Thyroid gland (tissue), 4 donors: ENCODE measurements around the gene IKZF2. TPM values are rescaled to one million over a fixed set of nuclear protein-coding genes. Genes with fewer than 3 reads are reported as not detected.

Experiments used
- DNase-seq, 2 donors: peaks; one replicate each; pipeline ENCODE4 v3.0.0-alpha.2; 2019
- H3K27ac ChIP-seq, 3 donors: fragments of 200-600 bp; sonication (generic); 1 replicate in 2 of 3; 2 replicates in 1 of 3; pipeline ENCODE4 v1.5.1; 2016 to 2019; ENCODE audit warnings: mild to moderate bottlenecking in 1 of 3, moderate library complexity in 1 of 3
- H3K27me3 ChIP-seq: fragments of 200-600 bp; sonication (generic); one replicate; pipeline ENCODE4 v1.5.1; 2019
- H3K36me3 ChIP-seq, 2 donors: fragments of 200-600 bp; sonication (generic); one replicate each; pipeline ENCODE4 v1.5.1; 2016 to 2019
- H3K4me1 ChIP-seq, 2 donors: fragments of 200-600 bp; sonication (generic); one replicate each; pipeline ENCODE4 v1.5.1; 2017 to 2019
- H3K4me3 ChIP-seq, 3 donors: fragments of 200-600 bp; sonication (generic); replicated peaks in 1 of 3; 1 replicate in 2 of 3; 2 replicates in 1 of 3; pipeline ENCODE4 v1.5.1; 2016; ENCODE audit warnings: mild to moderate bottlenecking in 1 of 3
- H3K9me3 ChIP-seq: fragments of 200-600 bp; sonication (generic); one replicate; pipeline ENCODE4 v1.5.1; 2017
- POLR2A ChIP-seq, 2 donors: fragments of 450-650 bp; IDR thresholded peaks; one replicate each; pipeline ENCODE4 v1.6.1; 2017; ENCODE audit warnings: antibody characterized with exemption in 2 of 2, mild to moderate bottlenecking in 2 of 2, moderate library complexity in 1 of 2
- WGBS, 2 donors: methylation state at CpG; one replicate each; pipeline ENCODE4 v1.1.5; 2017; 5-methylcytosine and 5-hydroxymethylcytosine counted together
- intact Hi-C: fragments of 100-400 bp; cut with DNase I; formaldehyde crosslinking; loops from one replicate; pipeline ENCODE4 v1.15.1; 2023
- total RNA-seq, 4 donors: library from RNA; depleted of rRNA; stranded (reverse); fragments of >200 nt; gene quantifications; one replicate each; pipeline ENCODE4 v1.2.3, GENCODE V29; 2016
- TF ChIP-seq, protein P1 (sequence below), 6 experiments: fragments of 200-600 bp in 3 of 6; fragments of 450-650 bp in 3 of 6; sonication (generic) in 3 of 6; IDR thresholded peaks; one replicate each; pipeline ENCODE4 v1.5.1; 2016 to 2019; ENCODE audit warnings: antibody characterized with exemption in 6 of 6, mild to moderate bottlenecking in 2 of 6, inconsistent platforms in 1 of 6, moderate library complexity in 1 of 6

IKZF2 gene
- total RNA-seq, 4 donors from 2014 or later = 25.3 to 84.8 (median 47.2) TPM

GRCh38 chr2:213175673-213176247 lies 24.3 kb upstream of the IKZF2 start:
- WGBS, 2 donors = 80 to 88% methylated on average over 1 of the region's 1 CpG
- intact Hi-C loops = no loop called here
- no peak for DNase-seq

DNA sequence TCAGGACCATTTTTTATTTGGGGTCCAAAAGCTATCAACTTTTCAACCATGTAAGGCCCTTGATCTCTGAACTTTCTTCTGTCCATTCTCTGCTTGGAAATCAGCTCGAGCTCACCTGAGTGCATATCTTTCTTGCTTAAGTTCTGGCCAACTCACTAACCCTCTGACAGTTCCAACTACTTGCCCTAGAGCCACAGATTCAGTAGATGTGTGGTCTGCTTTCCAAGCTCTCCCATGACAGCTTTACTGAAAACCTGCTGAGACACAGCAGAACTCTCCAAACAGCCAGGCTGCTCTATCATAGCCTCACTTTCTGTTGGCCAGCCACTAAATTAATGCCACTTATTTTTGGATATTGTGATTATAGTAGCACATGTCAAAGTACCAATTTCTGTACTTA lies 21.2 kb upstream of the IKZF2 start:
- no peaks in the 10 kb centered on the region for H3K9me3 ChIP-seq
- no peaks in the 10 kb centered on the region for H3K27me3 ChIP-seq
- H3K4me1 ChIP-seq = no peaks in the 10 kb centered on the region
- no peaks in the 10 kb centered on the region for H3K36me3 ChIP-seq
- 57 to 68% methylated on average over 1 of the region's 1 CpG for WGBS, 2 donors
- intact Hi-C loops = no loop called here
- no peak for DNase-seq
- TF ChIP-seq, protein P1, sequence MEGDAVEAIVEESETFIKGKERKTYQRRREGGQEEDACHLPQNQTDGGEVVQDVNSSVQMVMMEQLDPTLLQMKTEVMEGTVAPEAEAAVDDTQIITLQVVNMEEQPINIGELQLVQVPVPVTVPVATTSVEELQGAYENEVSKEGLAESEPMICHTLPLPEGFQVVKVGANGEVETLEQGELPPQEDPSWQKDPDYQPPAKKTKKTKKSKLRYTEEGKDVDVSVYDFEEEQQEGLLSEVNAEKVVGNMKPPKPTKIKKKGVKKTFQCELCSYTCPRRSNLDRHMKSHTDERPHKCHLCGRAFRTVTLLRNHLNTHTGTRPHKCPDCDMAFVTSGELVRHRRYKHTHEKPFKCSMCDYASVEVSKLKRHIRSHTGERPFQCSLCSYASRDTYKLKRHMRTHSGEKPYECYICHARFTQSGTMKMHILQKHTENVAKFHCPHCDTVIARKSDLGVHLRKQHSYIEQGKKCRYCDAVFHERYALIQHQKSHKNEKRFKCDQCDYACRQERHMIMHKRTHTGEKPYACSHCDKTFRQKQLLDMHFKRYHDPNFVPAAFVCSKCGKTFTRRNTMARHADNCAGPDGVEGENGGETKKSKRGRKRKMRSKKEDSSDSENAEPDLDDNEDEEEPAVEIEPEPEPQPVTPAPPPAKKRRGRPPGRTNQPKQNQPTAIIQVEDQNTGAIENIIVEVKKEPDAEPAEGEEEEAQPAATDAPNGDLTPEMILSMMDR (IDR thresholded peaks at IDR 0.05) = no peak
- no peak for TF ChIP-seq POLR2A (IDR thresholded peaks at IDR 0.05)
- no peak overlapping the region for H3K27ac ChIP-seq
- H3K4me3 ChIP-seq = no peak overlapping the region

More at GRCh38 chr2:213175673-213176247, 24.3 kb upstream of the IKZF2 start:
- Histone ChIP-seq H3K4me3 (no peak overlapping the region), H3K36me3 (no peaks in the 10 kb centered on the region), H3K27me3 (no peaks in the 10 kb centered on the region), H3K9me3 (no peaks in the 10 kb centered on the region), H3K4me1 (no peaks in the 10 kb centered on the region), H3K27ac (no peak overlapping the region)
- TF ChIP-seq POLR2A (IDR thresholded peaks at IDR 0.05) = no peak
- TF ChIP-seq, protein P1 (IDR thresholded peaks at IDR 0.05) = no peak

DNA sequence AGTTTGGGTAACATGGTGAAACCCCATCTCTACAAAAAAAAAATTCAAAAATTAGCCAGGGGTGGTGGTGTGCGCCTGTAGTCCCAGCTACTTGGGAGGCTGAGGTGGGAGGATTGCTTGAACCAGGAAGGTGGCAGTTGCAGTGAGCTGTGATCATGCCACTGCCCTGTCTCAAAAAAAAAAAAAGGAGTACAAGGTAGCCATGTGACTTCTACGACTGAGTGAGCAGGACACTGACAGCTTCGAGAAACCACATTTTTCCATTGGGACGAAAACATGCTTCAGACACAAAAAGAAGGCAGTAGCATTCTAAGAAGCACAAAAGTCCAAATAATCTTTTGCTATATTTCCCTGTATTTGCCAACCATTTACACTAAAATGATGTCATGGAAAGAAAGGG lies 19.7 kb upstream of the IKZF2 start:
- WGBS, 2 donors = 83 to 89% methylated on average over 4 of the region's 4 CpGs
- no peaks in the 10 kb centered on the region for H3K9me3 ChIP-seq
- H3K36me3 ChIP-seq = no peaks in the 10 kb centered on the region
- H3K4me1 ChIP-seq = no peaks in the 10 kb centered on the region
- DNase-seq = no peak
- intact Hi-C loops = no loop called here
- H3K4me3 ChIP-seq = no peak overlapping the region
- no peak for TF ChIP-seq POLR2A (IDR thresholded peaks at IDR 0.05)
- TF ChIP-seq, protein P1 (IDR thresholded peaks at IDR 0.05) = no peak
- H3K27ac ChIP-seq = no peak overlapping the region
- no peaks in the 10 kb centered on the region for H3K27me3 ChIP-seq

DNA sequence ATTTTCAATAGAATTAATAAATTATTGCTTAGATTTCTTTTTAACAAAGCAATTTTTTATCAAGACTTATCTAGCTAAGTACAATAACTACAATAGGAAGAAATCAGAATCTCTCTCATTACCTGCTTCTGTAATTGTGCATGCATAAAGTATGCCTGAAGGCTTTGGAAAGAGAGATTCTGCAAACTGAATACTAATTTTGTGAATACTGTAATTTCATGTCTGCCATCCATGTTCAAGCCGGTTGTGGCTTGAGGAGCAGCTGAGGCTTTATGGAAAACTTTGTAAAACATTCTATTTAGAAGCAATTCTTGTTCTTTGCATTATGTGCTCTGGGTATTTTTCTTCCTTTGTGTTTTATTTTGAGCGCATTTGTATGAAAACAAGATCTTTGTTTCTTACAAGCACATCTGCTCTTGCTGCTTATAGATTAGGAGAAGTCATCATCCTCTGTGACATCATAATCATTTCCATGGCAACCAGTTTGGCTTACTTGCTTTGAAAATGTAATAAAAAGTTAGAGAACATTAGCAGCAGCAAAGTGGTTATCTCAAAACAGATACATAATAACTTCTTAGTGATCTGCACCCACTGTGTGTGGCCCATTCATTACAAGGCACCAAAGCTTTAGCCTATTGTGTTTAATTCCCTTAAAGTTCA lies 16.0 kb upstream of the IKZF2 start:
- Histone ChIP-seq H3K4me3 (no peak overlapping the region), H3K9me3 (no peaks in the 10 kb centered on the region), H3K27ac (no peak overlapping the region), H3K36me3 (no peaks in the 10 kb centered on the region), H3K4me1 (peaks cover 0 to 3% of the 10 kb centered on the region in 2 donors), H3K27me3 (no peaks in the 10 kb centered on the region)
- WGBS, 2 donors = 91 to 98% methylated on average over 2 of the region's 2 CpGs
- intact Hi-C loops = no loop called here
- no peak for TF ChIP-seq POLR2A (IDR thresholded peaks at IDR 0.05)
- TF ChIP-seq, protein P1 (IDR thresholded peaks at IDR 0.05) = no peak
- DNase-seq = no peak

- H3K27me3 ChIP-seq = no peaks in the 10 kb centered on the region
- H3K27ac ChIP-seq = no peak overlapping the region
- no peaks in the 10 kb centered on the region for H3K9me3 ChIP-seq
- H3K36me3 ChIP-seq = no peaks in the 10 kb centered on the region
- intact Hi-C loops = no loop called here
- H3K4me1 ChIP-seq = peaks cover 5 to 14% of the 10 kb centered on the region in 2 donors
- no peak for DNase-seq
- TF ChIP-seq, protein P1 (IDR thresholded peaks at IDR 0.05) = no peak
- TF ChIP-seq POLR2A (IDR thresholded peaks at IDR 0.05) = no peak
- no peak overlapping the region for H3K4me3 ChIP-seq
Measured at GRCh38 chr2:213166109-213166508, 14.7 kb upstream of the IKZF2 start.
